Ecto neural progenitor cell (in vitro differentiated cells): ENCODE measurements around the gene BZW2.

Experiments used
- DNase-seq: peaks from one replicate; pipeline ENCODE4 v3.0.0-alpha.2; 2018; ENCODE audit warnings: low spot score

Gene BZW2

GRCh38 chr7:16721541-16721940 is 75.6 kb downstream of the BZW2 start:
- no peak for DNase-seq

- DNase-seq: no peak
These were observed 78.4 kb downstream of the BZW2 start for GRCh38 chr7:16724344-16724743.

DNA sequence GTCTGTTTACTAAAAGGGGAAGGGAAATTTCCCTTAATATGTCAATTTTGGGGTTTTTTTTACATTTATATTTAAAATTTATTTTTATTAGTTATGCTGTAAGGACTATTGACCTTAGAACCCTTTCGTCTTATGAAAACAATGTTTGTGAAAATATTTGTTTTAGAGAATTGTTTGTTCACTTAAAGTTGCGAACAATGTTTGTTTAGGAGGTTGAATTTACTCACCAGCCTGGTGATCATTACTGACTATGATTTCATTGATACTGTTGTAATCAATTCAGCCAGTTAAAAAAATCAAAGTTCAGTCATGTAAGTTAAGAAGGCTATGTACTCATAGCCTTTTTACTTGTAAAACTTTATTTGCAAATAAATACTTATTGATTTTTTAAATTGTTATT is 80.2 kb downstream of the BZW2 start:
- no peak for DNase-seq

- DNase-seq: no peak
These were observed 81.8 kb downstream of the BZW2 start for GRCh38 chr7:16727736-16728135.

DNA sequence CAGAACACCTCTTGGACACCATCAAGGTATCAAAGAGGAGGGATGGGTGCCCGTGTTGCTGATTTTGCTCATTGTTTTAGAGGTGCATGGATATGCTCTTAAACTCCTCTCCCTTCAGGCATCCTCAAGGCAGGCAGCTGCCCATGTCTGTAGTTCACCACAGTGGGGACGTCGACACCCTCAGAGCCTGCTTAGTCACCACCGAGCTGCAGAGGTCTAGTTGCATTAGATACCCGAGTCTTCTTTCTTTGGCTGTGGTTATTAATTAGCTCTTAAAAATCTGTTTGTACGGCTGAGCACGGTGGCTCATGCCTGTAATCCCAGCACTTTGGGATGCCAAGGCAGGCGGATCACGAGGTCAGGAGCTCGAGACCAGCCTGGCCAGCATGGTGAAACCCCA is 82.8 kb downstream of the BZW2 start:
- no peak for DNase-seq

DNA sequence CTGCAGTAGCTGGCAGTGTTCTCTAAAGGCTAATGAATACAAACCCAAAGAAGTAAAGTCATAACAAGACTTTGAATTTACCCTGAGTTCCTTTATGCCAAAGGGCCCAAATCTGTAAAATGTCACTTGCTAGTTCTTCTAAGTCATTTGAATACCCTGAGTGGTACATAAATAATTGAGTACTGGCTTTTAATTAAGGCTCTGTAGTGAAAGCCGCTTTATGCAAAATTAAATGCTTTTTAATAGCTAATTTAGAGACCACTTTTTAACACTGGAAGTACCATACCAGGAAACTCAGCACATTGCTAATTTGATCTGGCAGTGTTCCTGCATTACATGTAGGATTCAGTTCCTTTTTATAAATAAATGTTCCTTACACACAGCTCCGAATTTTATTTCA is 83.6 kb downstream of the BZW2 start:
- no peak for DNase-seq

DNA sequence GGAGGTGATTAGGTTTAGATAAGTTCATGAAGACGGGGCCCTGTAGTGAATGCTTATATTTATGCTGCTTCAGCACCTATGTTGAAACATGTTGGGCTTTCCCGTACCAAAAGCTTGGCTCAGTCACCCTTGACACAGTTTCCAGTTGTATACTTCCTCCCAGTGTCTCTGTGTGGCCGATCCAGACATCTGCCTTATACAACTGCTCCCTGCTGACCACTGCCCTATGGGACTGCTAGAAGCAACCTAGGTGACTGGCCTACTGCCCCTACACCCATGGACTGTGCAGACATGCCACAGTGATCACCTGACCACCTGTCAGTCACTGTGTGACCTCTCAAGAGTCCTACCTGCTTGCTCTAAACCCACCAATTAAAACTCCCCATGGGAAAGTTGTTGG is 85.0 kb downstream of the BZW2 start:
- DNase-seq: no peak

- no peak for DNase-seq
These were observed 86.8 kb downstream of the BZW2 start for GRCh38 chr7:16732828-16733227.

DNA sequence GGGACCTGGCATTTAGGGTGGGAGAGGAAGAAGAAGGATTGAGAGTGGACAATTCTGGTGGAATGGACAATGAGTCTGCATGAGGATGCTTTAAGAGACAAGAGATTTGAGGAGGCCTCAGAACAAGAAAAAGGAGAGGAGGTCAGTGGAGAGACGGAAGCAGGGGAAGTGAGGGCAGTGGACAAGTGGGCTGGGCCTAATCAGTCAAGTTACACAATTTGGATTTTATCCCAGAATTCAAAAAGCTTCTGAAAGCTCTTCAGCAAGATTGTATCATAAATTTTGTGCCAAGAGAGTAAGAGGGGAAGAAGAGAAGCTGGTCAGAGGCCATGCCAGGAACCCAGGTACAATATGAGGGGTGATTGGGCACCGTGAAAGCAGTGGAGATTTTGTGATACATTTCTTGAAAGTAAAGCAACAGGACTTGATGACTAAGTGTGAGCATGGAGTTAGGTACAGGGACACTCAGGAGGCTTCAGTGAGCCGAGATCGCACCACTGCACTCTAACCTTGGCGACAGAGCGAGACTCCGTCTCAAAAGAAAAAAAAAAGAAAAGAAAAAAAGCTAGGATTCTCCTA is 88.3 kb downstream of the BZW2 start:
- DNase-seq: no peak

- DNase-seq: no peak
These were observed 89.0 kb downstream of the BZW2 start for GRCh38 chr7:16735020-16735419.

GRCh38 chr7:16738011-16738688 is 92.2 kb downstream of the BZW2 start:
- no peak for DNase-seq

DNA sequence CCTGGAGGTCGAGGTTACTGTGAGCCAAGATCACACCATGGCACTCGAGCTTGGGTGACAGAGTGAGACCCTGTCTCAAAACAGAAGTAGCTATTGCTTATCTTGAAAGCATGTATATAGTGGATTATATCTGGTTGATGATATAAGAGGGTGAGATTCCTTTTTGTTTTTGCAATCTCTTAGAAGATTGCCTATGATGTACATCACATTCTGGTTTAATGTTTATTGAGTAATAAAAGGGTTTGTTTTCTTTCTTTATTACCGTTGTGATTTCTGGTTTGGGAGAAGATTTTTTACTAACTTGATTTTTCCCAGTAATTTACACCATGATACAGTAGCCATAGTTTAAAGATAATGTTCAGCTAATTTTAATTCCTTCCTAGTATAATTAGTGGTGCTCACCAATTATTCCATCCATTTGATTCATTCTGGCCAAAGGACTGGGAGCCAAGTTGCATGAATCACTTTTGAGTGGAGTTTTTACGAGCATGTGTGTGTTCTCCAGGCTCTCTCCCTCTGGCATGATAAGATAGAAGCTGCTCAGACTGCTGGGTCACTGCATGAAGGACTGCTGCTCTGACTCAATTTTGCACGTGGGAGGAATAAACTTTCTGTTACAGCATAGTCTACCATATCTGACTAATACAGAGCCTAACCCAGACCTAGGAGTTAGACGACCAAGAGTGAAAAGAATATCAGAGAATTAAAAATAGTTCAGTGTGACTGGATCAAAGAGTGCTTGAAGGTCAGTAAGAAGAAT is 94.1 kb downstream of the BZW2 start:
- DNase-seq: no peak

DNA sequence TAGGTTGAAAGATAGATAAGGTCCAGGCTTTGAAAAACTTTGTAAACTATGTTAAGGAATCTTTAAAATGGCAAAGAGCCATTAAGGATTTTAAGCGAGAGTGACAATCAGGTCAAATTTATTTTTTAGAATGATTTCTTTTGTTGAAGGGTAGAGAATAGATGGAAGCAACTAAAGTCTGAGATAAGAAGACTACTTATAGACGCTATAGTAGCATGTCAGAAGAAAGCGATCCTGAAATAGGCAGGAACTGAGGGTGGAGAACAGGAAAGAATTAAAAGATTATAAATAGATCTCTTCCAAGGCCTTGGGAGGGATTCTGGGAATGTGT is 94.6 kb downstream of the BZW2 start:
- DNase-seq: no peak

DNA sequence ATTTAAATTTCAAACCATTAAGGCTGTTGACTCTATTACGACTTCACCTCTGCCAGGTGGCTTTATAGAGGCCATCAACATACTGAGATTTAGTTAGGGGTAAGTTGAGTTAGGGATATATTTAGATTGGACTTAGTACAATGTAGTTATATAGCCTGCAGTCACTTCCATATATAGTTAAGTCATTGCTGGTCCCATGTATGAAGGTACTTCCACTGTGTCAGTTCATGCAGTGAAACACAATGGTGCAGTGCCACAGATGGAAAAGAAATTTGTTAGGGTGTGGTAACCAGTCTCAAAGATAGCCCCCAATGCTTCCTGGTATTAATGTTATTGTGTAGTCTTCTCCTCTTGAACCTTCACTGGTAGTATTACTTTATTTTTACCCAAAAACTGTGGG is 95.0 kb downstream of the BZW2 start:
- no peak for DNase-seq

DNA sequence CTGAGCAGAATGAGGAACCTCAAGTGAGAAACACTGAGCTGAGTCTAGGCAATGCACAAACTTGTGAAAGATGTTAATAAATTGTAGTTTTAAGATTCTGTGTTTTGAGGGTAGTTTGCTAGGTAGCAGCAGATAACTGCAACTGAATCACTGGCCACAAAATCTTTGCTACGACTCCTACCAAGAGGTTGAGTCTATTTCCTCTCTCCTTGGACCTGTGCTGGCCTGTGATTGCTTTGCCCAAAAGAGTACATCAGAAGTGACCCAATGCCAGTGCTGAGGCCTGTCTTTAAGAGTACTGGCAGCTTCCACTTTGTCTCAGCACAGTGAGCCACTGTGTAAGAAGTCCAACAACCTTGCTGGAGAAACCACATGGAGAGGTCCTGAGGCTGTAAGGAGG is 95.7 kb downstream of the BZW2 start:
- no peak for DNase-seq

- DNase-seq: no peak
These were observed 96.6 kb downstream of the BZW2 start for GRCh38 chr7:16742547-16742946.

DNA sequence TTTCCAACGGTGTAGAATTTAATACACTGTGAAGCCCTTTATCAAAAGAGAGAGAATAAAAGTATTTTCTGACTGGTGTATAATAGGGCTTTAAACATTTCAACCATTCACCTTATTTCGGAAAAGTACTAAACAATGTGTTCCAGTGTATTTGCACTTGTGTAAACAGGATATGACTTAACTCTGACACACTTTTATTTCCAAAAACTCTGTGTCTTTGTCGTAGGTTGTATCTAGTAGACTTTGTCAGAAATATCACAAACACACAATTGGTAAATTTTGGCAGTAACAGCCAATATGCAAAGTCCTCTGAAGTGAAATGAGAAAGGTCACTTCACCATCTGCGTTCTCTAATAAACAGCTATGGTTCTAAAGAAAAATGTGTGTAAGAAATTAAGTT is 97.3 kb downstream of the BZW2 start:
- no peak for DNase-seq

DNA sequence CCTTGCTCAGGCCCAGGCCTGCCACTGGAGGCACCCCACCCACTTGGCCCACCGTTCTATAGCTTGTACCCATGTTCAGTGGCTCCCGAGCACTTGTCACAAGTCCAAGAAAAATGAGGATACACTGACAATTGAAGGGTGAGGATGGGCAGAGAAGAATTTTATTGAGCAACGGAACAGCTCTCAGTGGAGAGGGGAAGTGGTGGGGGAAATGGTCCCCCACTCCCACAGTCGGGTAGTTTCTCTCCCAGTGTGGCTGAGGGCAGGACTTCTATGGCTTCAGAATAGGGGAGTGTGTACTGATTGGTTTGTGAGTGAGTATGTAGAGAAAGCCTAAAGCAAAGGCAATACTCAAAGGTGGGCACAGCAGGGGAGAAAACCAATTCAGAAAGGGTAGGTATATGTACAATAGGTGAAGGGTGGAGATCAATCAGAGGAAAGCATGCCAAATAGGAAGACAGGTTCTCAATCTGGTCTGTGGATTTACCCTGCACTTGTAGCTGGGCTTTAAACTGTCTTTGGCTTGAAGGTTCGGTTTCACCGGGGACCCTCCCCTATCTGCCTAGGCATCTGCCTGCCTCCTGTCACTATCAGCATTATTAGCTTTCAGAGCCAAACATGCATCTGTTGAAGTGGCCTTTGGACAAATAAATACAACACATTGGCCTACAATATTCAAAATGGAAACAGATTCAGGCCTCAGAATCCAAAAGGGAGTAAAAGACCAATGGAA is 98.7 kb downstream of the BZW2 start:
- DNase-seq: no peak

- DNase-seq: no peak
These were observed 99.7 kb downstream of the BZW2 start for GRCh38 chr7:16745645-16746044.

- DNase-seq: no peak
These were observed 101.1 kb downstream of the BZW2 start for GRCh38 chr7:16747102-16747501.

DNA sequence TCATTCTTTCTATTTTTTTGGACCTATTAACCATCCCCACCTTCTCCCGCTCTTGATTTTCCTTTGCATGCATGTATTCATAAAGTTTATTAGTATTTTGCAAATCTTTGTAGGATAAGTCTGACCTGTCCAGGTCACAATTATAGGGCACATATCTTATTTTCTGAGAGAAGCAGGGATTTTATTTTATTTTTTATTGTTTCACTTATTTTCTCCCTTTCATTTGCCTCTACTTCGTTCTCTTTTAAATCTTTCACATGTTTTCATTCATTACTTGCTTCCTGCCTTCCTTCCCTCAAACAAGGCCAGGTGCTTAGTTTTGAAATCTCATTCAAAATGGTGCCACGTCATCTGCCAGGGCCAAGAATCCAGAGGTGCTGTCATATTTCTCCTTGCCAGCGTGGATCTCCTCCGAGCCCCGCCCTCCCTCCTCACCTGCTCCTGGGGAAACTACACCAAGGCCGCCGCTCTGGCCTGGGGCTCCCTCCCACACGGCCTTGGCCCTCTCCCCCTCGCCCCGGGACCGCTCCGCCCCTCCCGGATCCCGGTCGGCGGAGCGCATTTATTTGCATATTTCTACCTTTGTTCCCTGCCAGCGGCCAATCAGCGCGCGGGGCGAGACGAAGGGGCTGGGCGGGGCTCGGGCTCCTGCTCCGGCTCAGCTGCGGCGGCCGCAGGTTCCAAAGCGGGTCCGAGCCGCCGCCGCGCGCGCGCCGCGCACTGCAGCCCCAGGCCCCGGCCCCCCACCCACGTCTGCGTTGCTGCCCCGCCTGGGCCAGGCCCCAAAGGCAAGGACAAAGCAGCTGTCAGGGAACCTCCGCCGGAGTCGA is 107.3 kb downstream of the BZW2 start, which contains the start of gene TSPAN13:
TSS of gene TSPAN13 (plus strand) at position 654 of the 830 bp plus-strand sequence. CDS start 213 bp downstream, outside the sequence.
- peak; percentile 95 for DNase-seq
